HL-60 (cell line): ENCODE data around the gene OGN.

ENCODE experiments used
- CTCF ChIP-seq: IDR thresholded peaks from one replicate; pipeline ENCODE4 v1.5.1; 2011; ENCODE audit warnings: low read length, control low read depth, inconsistent platforms; ENCODE audit not compliant: insufficient read depth
- GABPA ChIP-seq: IDR thresholded peaks from 2 replicates; pipeline ENCODE4 v1.6.1; 2012; ENCODE audit warnings: low read depth
- POLR2AphosphoS5 ChIP-seq: IDR thresholded peaks from 2 replicates; pipeline ENCODE4 v1.6.1; 2012; ENCODE audit warnings: low read depth
- REST ChIP-seq: IDR thresholded peaks from 2 replicates; pipeline ENCODE4 v1.6.1; 2012; ENCODE audit warnings: low read depth; ENCODE audit not compliant: insufficient replicate concordance
- SPI1 ChIP-seq: IDR thresholded peaks from 2 replicates; pipeline ENCODE4 v1.6.1; 2012; ENCODE audit warnings: low read depth, mild to moderate bottlenecking, borderline replicate concordance

- TF ChIP-seq POLR2AphosphoS5: no peak
- no peak for TF ChIP-seq CTCF
- TF ChIP-seq GABPA: no peak
- no peak for TF ChIP-seq SPI1
- no peak for TF ChIP-seq REST
Measured at GRCh38 chr9:92432972-92433548, 28.7 kb upstream of the OGN start.
